GM12864 (cell line): ENCODE results near the gene NIPAL3.

Source experiments
- DNase-seq: peaks from one replicate; pipeline ENCODE4 v3.0.0-alpha.2; 2011; ENCODE audit warnings: low read depth
- H3K4me3 ChIP-seq: 2 replicates; pipeline ENCODE4 v1.5.1; 2011; ENCODE audit warnings: mild to moderate bottlenecking, low read depth, low read length, control low read depth
- TF ChIP-seq, protein P1 (sequence below): IDR thresholded peaks from 2 replicates; pipeline ENCODE4 v1.5.1; 2011; ENCODE audit warnings: low read depth, mild to moderate bottlenecking, moderate library complexity, low read length, control low read depth, inconsistent platforms; ENCODE audit errors: missing control alignments

NIPAL3 gene

GRCh38 chr1:24415334-24415909 is at the start of gene NIPAL3:
Gene NIPAL3 (plus strand): TSS chr1:24415802. CDS start chr1:24419548, 3,746 bp downstream.
- peak within 1 kb of the TSS; percentile 96 for H3K4me3 ChIP-seq
- TF ChIP-seq, protein P1, sequence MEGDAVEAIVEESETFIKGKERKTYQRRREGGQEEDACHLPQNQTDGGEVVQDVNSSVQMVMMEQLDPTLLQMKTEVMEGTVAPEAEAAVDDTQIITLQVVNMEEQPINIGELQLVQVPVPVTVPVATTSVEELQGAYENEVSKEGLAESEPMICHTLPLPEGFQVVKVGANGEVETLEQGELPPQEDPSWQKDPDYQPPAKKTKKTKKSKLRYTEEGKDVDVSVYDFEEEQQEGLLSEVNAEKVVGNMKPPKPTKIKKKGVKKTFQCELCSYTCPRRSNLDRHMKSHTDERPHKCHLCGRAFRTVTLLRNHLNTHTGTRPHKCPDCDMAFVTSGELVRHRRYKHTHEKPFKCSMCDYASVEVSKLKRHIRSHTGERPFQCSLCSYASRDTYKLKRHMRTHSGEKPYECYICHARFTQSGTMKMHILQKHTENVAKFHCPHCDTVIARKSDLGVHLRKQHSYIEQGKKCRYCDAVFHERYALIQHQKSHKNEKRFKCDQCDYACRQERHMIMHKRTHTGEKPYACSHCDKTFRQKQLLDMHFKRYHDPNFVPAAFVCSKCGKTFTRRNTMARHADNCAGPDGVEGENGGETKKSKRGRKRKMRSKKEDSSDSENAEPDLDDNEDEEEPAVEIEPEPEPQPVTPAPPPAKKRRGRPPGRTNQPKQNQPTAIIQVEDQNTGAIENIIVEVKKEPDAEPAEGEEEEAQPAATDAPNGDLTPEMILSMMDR = peak; percentile 97
- peak; percentile 99 for DNase-seq

DNA sequence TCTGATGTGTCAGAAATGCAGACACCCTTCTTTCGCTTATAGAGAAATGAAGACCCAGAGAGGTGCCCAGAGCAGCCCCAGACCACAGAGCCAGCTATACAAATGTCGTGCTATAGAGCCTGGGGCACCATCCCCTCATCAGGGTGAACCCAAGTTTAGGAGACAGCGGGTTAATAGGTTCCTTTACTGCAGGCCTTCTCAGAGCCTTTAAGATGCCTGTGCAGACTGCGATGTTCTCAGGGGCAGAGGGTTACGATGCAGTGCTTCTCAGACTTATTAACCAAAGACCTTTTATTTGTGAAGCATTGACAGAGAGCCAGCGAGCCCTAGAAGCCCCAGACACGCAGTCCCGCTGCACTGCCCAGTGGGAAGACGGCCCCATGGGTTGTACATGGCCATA is 48.9 kb upstream of the NIPAL3 start:
- TF ChIP-seq, protein P1 = no peak
- no peak for DNase-seq
- H3K4me3 ChIP-seq = no peak overlapping the region

GRCh38 chr1:24369199-24369598 is 46.4 kb upstream of the NIPAL3 start:
- TF ChIP-seq, protein P1 = no peak
- no peak for DNase-seq
- no peak overlapping the region for H3K4me3 ChIP-seq

DNA sequence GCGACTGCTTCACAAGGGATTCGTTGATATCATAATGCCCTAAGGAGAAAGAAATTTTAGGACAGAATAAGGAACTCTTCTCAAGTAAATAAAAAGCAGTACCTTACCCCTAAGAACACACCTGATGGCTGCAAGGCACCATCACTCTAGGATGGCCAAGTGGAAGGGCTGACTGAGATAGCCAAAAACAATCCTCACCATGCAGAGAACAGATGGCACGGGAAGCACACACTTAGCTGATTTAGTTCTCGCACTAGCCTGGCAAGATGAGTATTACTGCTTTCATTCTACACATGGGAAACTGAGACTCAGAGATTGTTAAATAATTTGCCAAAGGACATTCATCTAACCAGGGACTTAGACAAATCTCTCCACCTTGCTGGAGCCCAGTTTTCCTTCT is 45.8 kb upstream of the NIPAL3 start:
- H3K4me3 ChIP-seq = no peak overlapping the region
- no peak for DNase-seq
- TF ChIP-seq, protein P1 = no peak

- DNase-seq = no peak
- TF ChIP-seq, protein P1 = no peak
- no peak overlapping the region for H3K4me3 ChIP-seq
Observed at GRCh38 chr1:24373044-24373443, 42.6 kb upstream of the NIPAL3 start.

- no peak for DNase-seq
- TF ChIP-seq, protein P1 = no peak
- no peak overlapping the region for H3K4me3 ChIP-seq
Observed at GRCh38 chr1:24373710-24374109, 41.9 kb upstream of the NIPAL3 start.
